PC-3 (cell line): ENCODE measurements around the gene ACAP3. TPM values are rescaled to one million over a fixed set of nuclear protein-coding genes. Genes with fewer than 3 reads are reported as not detected.

Experiments
- ATAC-seq: fragments of 200-7000 bp; cut with Tn5 transposase; 2 replicates; pipeline ENCODE4 v1.9.1; 2020; ENCODE audit warnings: mild to moderate bottlenecking, moderate library complexity
- BruUV-seq: library from RNA; stranded (reverse); fragments of 400-500 nt; replicated peaks from 2 replicates; lab custom pipeline; 2021; lab: Mats Ljungman, UMichigan
- CTCF ChIA-PET: fragments of 300-600 bp; sonication (Branson Sonifier 250); formaldehyde crosslinking; loops from one replicate; lab custom pipeline; 2022; ENCODE audit warnings: antibody characterized with exemption; lab: Charles Lee
- POLR2A ChIA-PET: fragments of 300-600 bp; sonication (Branson Sonifier 250); formaldehyde crosslinking; loops from one replicate; lab custom pipeline; 2022; ENCODE audit warnings: antibody characterized with exemption; ENCODE audit not compliant: unreplicated experiment; lab: Charles Lee
- DNase-seq: peaks from one replicate; pipeline ENCODE4 v3.0.0-alpha.2; 2015
- H2AFZ ChIP-seq: fragments of 300-600 bp; sonication (generic); 2 replicates; pipeline ENCODE4 v1.6.0; 2016; ENCODE audit warnings: antibody characterized with exemption, low read length
- H3F3A ChIP-seq: fragments of 300-600 bp; sonication (generic); one replicate; pipeline ENCODE4 v1.6.0; 2017; ENCODE audit warnings: antibody characterized with exemption, low read length, control low read depth, mild to moderate bottlenecking; ENCODE audit not compliant: unreplicated experiment
- H3K27ac ChIP-seq: fragments of 300-600 bp; sonication (generic); 2 replicates; pipeline ENCODE4 v1.5.1; 2016; ENCODE audit warnings: mild to moderate bottlenecking, low read length
- H3K27me3 ChIP-seq: fragments of 300-600 bp; sonication (generic); 2 replicates; pipeline ENCODE4 v1.6.1; 2016; ENCODE audit warnings: low read length, mixed read lengths
- H3K36me3 ChIP-seq: fragments of 300-600 bp; sonication (generic); 2 replicates; pipeline ENCODE4 v1.6.1; 2016; ENCODE audit warnings: low read depth, mixed run types, low read length, mixed read lengths
- H3K4me1 ChIP-seq: fragments of 300-600 bp; sonication (generic); 2 replicates; pipeline ENCODE4 v1.5.1; 2016; ENCODE audit warnings: low read length; ENCODE audit not compliant: insufficient read depth
- H3K4me2 ChIP-seq: fragments of 300-600 bp; sonication (generic); 2 replicates; pipeline ENCODE4 v1.6.0; 2016; ENCODE audit warnings: low read length
- H3K4me3 ChIP-seq: fragments of 300-600 bp; sonication (generic); 2 replicates; pipeline ENCODE4 v1.5.1; 2016; ENCODE audit warnings: mild to moderate bottlenecking, low read length, mixed read lengths
- H3K79me2 ChIP-seq: fragments of 300-600 bp; sonication (generic); 2 replicates; pipeline ENCODE4 v1.6.1; 2017; ENCODE audit warnings: low read length, mixed read lengths
- H3K9ac ChIP-seq: fragments of 300-600 bp; sonication (generic); 2 replicates; pipeline ENCODE4 v1.6.0; 2016; ENCODE audit warnings: mild to moderate bottlenecking, low read length
- H3K9me2 ChIP-seq: fragments of 300-600 bp; sonication (generic); replicated peaks from 2 replicates; pipeline ENCODE4 v1.6.1; 2016; ENCODE audit warnings: mixed run types, low read length, mixed read lengths
- H3K9me3 ChIP-seq: fragments of 300-600 bp; sonication (generic); 2 replicates; pipeline ENCODE4 v1.6.1; 2016; ENCODE audit warnings: low read length, mixed read lengths
- H4K20me1 ChIP-seq: fragments of 300-600 bp; sonication (generic); 2 replicates; pipeline ENCODE4 v1.6.1; 2016; ENCODE audit warnings: low read length, mixed read lengths
- EZH2 ChIP-seq: fragments of 300-600 bp; sonication (generic); IDR thresholded peaks from one replicate; pipeline ENCODE4 v1.6.1; 2017; ENCODE audit warnings: antibody characterized with exemption, mild to moderate bottlenecking, low read length; ENCODE audit not compliant: unreplicated experiment
- EZH2phosphoT487 ChIP-seq: fragments of 300-600 bp; sonication (generic); IDR thresholded peaks from 2 replicates; pipeline ENCODE4 v1.6.1; 2018; ENCODE audit warnings: mild to moderate bottlenecking, antibody characterized with exemption, low read length, borderline replicate concordance
- intact Hi-C: fragments of 100-400 bp; cut with micrococcal nuclease; formaldehyde crosslinking; loops from 2 replicates; pipeline ENCODE4 v1.9.0; 2023
- total RNA-seq: library from RNA; depleted of rRNA; stranded (reverse); fragments of >200 nt; gene quantifications from 2 replicates; pipeline ENCODE4 v1.2.3, GENCODE V29; 2014
- TF ChIP-seq, protein P1 (sequence below): fragments of 300-600 bp; sonication (generic); conservative IDR thresholded peaks from 2 replicates; pipeline ENCODE4 v1.5.1; 2017; ENCODE audit warnings: antibody characterized with exemption, low read depth, mild to moderate bottlenecking, low read length

Gene ACAP3
- total RNA-seq, 1 experiment from 2014 or later = 116 TPM

- Histone ChIP-seq H3K9me3 (no peaks in the 10 kb centered on the region), H3K4me1 (peaks cover 12% of the 10 kb centered on the region), H3K36me3 (peaks cover 54% of the 10 kb centered on the region), H3K9ac (no peak overlapping the region), H3K9me2 (no peaks in the 10 kb centered on the region), H3K4me2 (no peak overlapping the region), H3K4me3 (no peak overlapping the region), H3F3A (no peaks in the 10 kb centered on the region), H3K79me2 (peaks cover 23% of the 10 kb centered on the region; the same call in 1 of the 2 replicates), H3K27ac (no peak overlapping the region), H3K27me3 (no peaks in the 10 kb centered on the region), H4K20me1 (no peaks in the 10 kb centered on the region), H2AFZ (no peak overlapping the region)
- ATAC-seq (no peak), DNase-seq (no peak)
- POLR2A ChIA-PET = no interaction called here
- TSS peak; percentile 57 for BruUV-seq
- intact Hi-C loops = no loop called here
- CTCF ChIA-PET = no interaction called here
- TF ChIP-seq EZH2phosphoT487 (no peak), EZH2 (no peak)
- TF ChIP-seq, protein P1, sequence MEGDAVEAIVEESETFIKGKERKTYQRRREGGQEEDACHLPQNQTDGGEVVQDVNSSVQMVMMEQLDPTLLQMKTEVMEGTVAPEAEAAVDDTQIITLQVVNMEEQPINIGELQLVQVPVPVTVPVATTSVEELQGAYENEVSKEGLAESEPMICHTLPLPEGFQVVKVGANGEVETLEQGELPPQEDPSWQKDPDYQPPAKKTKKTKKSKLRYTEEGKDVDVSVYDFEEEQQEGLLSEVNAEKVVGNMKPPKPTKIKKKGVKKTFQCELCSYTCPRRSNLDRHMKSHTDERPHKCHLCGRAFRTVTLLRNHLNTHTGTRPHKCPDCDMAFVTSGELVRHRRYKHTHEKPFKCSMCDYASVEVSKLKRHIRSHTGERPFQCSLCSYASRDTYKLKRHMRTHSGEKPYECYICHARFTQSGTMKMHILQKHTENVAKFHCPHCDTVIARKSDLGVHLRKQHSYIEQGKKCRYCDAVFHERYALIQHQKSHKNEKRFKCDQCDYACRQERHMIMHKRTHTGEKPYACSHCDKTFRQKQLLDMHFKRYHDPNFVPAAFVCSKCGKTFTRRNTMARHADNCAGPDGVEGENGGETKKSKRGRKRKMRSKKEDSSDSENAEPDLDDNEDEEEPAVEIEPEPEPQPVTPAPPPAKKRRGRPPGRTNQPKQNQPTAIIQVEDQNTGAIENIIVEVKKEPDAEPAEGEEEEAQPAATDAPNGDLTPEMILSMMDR = no peak
These were observed 52.7 kb downstream of the ACAP3 start for GRCh38 chr1:1255078-1255477.

GRCh38 chr1:1254667-1254998 is 53.1 kb downstream of the ACAP3 start:
- H3K27me3 ChIP-seq = no peaks in the 10 kb centered on the region
- H3K27ac ChIP-seq = no peak overlapping the region
- ChIA-PET CTCF (no interaction called here), POLR2A (no interaction called here)
- BruUV-seq = no TSS peak
- H2AFZ ChIP-seq = no peak overlapping the region
- no peak overlapping the region for H3K4me3 ChIP-seq
- H3K9me3 ChIP-seq = no peaks in the 10 kb centered on the region
- H3K36me3 ChIP-seq = peaks cover 50% of the 10 kb centered on the region
- peaks cover 18% of the 10 kb centered on the region; the same call in 1 of the 2 replicates for H3K79me2 ChIP-seq
- no peak overlapping the region for H3K9ac ChIP-seq
- H3K4me1 ChIP-seq = peaks cover 12% of the 10 kb centered on the region
- intact Hi-C loops = no loop called here
- no peaks in the 10 kb centered on the region for H3K9me2 ChIP-seq
- no peak for TF ChIP-seq EZH2
- TF ChIP-seq EZH2phosphoT487 = no peak
- TF ChIP-seq, protein P1 = no peak
- H3F3A ChIP-seq = no peaks in the 10 kb centered on the region
- DNase-seq (no peak), ATAC-seq (no peak)
- no peak overlapping the region for H3K4me2 ChIP-seq
- no peaks in the 10 kb centered on the region for H4K20me1 ChIP-seq

GRCh38 chr1:1253972-1254666 is 53.6 kb downstream of the ACAP3 start:
- Histone ChIP-seq H3K4me1 (peaks cover 9% of the 10 kb centered on the region), H4K20me1 (no peaks in the 10 kb centered on the region), H3K9ac (no peak overlapping the region), H3K36me3 (peaks cover 46% of the 10 kb centered on the region), H3K27ac (no peak overlapping the region), H3K79me2 (peaks cover 15% of the 10 kb centered on the region; the same call in 1 of the 2 replicates), H3K27me3 (no peaks in the 10 kb centered on the region), H2AFZ (no peak overlapping the region), H3K4me2 (no peak overlapping the region), H3F3A (no peaks in the 10 kb centered on the region), H3K9me3 (no peaks in the 10 kb centered on the region), H3K4me3 (no peak overlapping the region), H3K9me2 (no peaks in the 10 kb centered on the region)
- ATAC-seq = no peak
- TF ChIP-seq EZH2phosphoT487 (no peak), EZH2 (no peak)
- TF ChIP-seq, protein P1 = no peak
- ChIA-PET CTCF (no interaction called here), POLR2A (no interaction called here)
- intact Hi-C loops = no loop called here
- no peak for DNase-seq
- no TSS peak for BruUV-seq
